ENCODE data around the gene BICC1.

BICC1 gene

DNA sequence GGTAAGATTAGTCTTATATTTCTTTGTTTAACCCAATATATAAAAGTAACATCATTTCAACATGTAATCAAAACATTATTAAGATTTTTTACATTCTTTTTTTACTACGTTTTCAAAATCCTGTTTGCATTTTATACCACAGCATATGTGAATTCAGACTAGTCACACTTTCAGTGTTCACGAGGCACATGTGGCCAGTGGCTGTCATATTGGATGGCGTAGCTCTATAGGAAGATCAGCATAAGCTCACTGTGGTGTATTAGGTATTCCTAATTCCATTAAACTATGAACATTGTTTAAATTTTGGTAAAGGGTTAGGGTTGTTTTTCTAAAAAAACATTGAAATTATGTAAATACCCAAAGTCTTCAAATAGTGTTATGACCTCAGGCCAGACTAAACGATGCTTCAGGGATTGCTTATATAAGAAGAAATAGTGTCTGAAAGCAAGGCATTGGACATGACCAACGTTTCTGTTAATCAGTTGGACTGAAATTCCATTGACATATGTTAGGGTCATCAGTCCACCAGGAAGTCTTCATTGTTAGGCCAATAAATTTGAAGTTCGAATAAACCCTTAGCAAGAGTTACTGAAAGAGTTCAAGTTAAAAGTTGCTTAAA is 97.0 kb downstream of the BICC1 start:
- no peak for DNase-seq

DNA sequence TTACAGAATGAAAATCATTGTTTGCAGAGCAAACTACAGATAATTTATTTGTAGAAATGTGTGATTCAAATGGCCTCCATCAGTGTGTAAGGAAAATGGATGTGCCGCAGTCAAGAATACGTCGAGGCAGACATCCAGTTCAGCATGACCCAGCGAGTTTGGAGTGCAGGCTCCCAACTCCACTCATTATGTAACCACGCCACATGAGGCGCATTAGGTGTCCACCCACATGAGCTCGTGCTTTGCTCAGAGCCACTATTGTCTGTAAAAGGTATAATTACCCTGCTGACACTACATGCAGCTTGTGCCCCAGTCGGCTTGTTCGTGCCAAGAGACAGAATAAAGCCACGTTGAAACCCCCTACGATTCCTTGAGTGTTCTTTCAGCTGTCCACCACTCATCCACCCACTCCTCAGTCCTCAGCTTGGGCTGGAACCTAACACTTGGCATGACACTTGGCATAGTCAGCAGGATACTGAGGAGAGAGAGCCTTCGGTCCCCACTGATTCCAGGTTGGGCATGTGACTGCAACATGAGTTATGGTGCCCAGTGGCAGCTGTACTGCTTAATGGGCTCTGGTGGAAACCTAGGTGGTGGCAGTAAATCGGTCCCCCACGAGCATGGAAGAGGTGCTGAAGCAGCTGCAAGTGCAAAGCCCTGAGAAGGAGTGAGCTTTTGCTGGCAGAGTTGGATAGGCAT is 102.7 kb downstream of the BICC1 start:
- no peak for DNase-seq

DNA sequence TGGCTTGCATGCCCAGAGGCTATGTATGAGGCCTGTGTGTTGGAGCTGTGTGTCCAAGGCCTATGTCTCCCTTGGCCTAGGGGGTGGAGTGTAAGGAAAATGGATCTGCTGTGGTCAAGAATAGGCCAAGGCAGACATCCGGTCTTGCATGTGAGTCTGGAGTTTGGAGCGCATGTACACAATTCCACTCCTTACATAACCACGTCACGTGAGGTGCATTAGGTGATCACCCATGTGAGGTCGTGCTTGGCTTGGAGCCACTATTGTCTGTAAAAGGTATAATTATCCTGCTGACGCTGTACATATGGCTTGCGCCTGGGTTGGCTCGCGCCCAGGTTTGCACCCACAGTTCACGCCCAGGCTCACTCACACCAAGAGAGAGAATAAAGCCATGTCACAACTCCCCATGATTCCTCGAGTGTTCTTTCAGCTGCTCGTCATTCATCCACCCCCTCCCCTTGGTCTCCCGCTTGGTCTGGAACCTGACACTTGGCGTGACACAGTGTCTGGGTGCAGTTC is 105.5 kb downstream of the BICC1 start:
- no peak for DNase-seq

DNA sequence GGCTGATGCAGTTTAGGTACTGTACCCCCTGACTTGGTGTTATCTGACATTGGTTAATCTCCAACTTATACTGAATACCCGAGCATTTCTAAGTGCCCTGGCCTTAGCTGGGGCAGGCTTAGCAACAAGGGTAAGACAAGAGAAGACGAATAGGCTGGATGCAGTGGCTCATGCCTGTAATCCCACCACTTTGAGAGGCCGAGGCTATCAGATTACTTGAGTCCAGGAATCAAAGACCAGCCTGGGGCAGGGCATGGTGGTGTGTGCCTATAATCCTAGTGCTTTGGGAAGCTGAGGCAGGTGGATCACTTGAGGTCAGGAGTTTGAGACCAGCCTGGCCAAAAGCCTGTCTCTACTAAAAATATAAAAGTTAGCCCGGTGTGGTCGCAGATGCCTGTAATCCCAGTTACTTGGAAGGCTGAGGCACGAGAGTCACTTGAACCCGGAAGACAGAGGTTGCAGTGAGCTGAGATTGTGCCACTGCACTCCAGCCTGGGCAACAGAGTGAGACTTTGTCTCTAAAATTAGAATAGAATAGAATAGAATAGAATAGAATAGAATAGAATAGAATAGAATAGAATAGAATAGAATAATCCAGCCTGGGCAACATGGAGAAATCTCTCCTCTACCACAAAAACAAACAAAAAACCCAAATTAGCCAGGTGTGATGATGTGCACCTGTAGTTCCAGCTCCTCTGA is 108.9 kb downstream of the BICC1 start:
- no peak for DNase-seq

DNA sequence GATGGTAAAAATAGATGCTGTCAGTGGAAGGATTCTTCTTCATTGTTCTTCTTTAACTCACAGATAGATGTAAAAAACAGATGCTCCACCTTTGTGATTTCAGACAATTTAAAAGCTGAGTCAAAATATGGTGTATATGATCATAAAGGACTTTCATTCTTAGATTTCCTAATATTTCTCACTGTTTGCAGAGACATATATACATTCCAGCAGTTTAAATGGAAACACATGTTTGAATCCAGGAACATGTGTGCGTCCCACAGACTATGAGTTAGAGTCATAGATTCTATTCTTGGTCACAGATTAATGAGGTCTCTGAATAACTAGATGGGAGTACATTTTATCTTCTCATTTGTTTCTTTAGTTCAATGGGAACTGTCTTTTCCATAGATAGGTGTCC is 109.6 kb downstream of the BICC1 start:
- no peak for DNase-seq

DNA sequence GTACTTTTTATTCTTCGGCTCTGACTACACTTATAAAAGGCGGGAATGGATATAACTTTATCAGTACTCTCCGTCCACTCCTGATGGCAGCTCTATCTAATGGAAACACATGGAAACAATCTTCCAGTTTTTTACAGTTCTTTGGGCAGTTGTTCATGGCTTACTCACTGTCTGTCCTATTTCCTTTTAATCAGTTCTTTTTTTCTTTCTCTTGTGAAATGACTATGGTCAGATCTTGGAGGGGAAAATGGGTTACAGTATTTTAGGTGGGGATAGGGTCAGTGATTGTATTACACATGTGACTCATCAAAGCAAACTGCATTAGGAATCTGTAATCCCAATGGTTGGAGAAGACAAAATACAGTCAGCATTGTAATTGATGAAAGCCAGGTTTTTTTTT is 112.4 kb downstream of the BICC1 start:
- DNase-seq: no peak

DNA sequence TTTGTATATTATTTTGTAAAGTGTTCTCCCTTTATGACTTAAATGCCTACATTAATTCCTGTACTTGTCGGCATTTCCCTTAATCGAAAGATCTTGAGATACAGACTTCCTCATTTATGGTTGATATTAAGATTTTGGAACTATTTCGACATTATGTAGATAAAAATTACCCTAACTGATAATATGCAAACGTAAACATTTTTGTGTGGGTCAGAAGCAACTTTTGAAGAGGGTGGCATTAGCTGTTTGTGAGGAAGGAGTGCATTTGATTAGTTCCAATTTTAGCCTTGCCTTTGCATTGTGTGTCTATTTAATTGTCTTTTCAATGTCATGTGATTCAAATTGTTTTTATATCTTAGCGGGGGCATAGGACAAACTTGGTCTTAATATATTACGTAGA is 114.7 kb downstream of the BICC1 start:
- DNase-seq: no peak

DNA sequence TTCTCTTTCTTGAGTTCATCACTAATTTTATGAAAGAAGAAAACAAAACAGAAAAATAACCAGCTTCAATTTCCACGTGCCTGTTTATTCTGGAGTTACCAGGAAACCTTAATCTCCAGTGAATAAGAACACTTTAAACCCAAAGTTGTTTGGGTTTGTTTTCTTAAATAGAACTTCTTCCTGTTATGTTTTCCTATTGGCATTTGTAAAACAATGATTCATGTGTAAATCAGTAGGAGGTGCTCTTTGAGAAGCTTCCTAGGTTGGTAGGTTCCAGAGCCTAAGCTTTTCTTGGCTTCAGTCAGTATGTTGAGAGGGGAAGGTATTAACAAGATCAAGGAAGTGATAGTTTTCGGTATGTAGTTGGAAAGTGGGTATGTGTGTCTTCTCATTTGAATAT is 119.0 kb downstream of the BICC1 start:
- DNase-seq: no peak

DNA sequence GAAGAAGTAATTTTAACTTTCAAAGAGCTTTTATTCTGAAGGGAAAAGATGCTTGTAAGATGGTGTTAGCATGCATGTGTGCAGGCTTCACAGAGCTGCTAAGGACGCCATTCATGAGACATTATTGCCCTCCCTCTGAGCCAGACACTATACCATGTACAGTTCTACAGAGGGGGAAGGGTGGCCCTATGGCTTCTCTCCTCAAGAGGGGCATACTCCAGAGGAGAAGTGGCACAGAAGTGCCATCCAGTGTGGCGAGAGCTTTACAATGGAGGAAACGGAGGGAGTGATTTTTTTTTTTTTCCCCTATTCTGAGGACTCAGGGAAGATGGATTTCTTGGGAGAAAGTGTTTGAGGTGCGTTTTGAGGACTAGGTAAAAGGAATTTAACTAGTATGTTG is 119.5 kb downstream of the BICC1 start:
- no peak for DNase-seq

DNA sequence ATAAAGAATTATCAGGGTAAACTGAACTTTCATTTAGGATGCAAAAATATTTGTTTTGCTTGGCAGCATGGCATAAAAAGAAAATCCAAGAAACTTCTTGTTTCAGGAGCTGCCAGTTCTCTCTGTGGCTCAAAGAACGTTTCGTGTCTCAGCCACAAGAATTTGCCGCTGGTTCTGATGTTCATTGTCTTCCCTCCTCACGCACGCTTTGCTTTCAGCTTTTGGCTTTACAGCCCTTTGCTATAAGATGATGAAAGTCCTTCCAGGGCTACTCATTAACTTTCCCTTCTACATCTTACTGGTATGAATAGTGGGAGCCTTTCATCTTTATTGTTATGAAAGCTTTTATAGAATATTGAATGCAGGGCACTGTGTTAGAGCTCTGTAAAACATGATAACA is 124.7 kb downstream of the BICC1 start:
- no peak for DNase-seq

DNA sequence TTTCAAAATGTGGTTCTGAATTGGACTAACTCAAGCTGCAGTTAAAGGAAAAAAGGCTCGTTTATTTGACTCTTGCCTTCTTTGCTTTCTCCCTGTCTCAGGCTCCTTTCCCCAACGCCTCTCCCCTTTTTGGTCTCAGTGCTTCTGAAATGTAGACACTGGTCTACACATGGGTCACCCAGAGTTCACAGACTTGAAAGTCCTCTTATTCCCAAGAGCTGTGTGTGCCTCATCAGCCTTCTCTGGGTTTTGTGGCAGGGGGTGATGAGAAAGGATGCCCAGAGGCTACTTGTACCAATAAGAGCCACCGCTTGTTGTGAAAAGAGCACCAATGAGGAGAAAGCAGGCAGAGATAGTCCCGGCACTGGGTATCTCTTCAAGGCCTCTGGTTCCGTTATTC is 125.7 kb downstream of the BICC1 start:
- no peak for DNase-seq

DNA sequence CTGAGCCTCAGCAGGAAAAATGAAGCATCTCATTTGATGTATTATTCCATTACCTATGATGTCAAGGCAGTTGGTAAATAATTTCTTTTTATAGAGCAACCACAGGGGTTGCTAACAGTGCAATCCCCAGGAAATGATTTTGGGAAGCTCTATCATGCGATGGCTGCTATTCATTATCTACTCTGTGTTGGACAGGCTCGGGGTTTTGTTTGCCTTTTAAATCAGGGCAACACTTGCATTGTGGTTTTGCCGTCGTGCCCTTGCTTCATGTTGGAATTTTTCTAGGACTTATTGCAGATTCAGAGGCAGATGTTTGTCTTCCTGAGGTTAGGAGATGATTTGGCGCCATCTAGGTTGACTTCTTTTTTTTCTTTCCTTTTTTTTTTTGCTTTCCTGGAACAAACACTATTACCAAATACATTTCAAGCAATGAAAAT is 128.4 kb downstream of the BICC1 start:
- no peak for DNase-seq

DNA sequence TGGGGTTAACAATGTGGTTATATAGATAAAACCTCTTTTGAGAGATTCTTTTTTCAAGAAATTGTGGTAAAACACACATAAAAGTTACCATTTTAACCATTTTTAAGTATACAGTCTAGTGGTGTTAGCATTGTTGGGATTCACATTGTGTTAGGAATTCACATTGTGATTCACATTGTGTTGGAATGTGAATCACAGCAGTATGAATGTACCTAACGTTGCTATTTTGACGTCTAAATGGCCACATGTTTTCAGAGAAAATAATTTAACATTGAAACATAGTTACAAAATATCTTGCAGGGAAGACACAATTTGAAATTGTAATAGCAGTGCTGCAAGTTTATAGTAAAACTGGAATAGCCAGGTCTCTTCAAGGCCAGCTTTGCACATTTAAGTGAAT is 129.0 kb downstream of the BICC1 start:
- DNase-seq: no peak

DNA sequence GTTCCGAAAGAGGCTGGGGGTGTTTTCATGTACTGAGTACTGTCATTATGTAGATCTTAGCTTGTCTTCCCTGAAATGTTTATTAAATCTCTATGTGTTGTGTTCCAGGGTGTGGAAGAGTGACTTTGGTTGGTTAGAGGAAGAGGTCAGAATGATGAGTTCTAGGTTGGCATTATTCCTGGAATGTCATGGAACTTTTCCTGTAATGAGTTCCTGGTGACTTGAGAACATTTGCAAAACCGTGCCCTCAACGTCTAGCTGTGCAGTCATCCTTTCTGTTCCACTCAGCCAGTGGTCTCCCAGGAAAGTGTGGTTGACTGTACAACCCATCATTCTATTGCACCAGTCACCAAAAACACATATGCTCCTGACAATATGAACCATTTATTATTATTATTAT is 129.6 kb downstream of the BICC1 start:
- DNase-seq: no peak

DNA sequence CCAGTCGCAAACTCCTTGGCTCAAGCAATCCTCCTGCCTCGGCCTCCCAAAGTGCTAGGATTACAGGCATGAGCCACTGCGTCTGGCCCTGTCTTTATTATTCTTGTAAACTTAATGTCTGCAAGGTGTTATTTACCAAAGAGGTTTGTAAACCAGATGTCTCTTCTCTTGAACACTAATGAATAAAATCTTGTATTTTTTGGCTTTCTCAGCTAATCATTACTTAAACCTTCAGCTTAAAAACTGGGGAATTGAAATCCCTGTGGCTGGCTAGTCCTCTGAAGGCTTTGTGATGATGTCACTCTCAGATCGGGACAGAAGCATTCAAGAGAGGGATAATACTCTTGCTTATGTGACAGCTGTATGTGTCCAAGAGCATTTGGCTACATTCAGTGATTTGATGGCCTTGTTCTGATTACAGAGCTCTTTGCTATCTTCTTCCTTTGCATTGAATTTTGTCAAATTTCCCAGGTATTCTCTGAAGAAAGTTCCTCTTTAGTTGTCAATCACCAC is 130.3 kb downstream of the BICC1 start:
- no peak for DNase-seq

DNA sequence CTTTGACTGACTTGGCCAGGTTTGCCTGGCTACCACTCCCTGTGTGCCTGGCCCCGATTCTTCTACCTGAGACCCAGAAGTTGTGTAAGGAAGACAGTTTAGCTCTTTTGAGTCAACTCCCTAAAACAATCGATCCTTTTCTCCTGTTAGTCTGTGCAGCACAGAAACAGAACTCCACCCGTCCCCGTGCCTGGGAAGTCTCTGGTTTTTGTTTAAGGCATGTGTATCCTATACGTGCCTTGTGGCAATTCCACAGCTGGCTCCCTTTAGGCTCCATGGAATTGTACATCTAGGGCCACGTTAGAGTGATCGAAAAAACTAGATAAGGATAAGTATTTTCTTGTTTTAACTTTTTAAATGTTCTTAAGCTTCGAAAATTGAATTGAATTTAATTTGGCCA is 131.6 kb downstream of the BICC1 start:
- no peak for DNase-seq

DNA sequence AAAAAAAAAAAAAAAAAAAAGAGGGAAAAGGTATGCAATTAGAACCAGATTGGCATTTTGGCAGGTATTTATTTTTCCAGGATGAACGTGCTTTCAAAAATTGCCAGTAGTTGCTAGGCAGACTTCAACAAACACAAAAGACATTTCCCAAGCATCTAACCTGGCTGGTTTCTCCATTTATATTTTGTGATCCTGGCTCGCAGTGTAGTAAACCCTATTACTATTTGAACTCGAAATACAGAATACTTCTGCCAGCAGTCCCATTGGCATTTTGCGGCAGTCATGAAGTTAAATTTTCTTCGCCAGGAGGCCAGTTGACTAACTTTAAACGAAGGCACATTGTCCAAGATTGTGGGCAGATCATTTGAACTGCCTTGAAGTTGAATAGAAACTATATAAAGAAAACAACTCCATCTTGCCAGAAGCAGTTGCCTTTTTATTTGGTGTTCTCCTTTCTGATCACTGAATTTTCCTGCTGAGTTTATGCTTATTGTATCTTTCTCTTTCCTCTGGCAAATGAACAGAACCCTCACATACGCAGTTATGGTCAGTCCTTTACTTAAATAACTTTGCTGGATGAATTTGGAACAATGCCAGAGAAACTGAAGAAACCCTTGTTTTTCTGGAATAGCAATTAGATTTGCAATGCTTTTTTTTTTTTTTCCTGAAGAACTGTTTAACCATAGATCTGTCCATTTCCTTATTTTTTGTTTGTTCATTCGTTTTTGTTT is 132.9 kb downstream of the BICC1 start:
- DNase-seq: no peak

DNA sequence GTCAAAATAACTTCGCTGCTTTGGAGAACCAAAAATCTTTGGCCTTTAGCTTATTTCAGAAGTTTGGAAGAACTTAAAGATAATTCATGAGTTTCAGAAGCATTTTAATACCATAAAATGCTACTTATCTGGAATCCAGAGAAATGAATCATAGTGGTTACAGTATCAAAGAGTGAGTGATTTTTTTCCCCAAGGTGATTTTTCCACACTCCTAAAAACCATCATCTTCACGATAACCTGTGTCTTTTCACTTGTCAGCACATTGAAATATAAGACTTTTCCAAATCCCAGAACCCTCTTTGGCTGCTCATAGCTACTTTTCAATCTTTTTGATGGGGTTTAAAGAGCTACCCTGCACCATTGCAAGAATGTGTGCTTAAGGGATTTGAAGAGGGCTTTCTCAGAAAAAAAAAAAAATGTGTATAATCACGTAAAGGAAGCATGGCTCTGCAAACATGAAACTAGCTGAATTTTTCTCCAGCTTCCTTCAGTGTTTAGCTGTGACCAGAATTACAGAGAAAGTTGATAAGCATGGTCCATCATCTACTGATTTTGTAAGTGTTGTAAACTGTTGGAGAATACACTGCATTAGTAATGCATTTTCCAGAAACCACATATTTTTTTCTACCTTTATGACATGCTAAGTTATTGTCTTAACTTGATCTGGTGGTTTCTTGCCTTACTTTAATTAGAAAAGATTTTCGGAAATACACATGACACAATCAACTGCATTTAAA is 134.9 kb downstream of the BICC1 start:
- no peak for DNase-seq

DNA sequence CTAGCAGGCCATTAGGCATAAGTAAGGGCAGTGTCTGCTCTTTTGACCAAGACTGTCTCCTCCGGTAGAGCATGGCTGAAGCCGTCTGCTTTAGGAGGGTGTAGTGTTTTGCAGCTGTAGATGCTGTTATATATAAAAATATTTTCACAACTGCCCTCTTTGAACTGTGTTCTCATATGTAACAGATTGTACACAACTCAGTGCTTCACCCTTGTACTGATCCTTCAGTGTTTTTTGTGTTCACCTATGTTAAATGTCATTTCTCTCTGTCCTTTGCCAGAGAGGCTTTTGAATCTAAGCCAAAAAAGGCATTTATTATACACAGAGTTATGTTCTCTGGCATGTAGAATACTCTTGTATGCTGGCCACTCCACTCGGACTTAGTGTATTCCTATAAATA is 135.5 kb downstream of the BICC1 start:
- no peak for DNase-seq

DNA sequence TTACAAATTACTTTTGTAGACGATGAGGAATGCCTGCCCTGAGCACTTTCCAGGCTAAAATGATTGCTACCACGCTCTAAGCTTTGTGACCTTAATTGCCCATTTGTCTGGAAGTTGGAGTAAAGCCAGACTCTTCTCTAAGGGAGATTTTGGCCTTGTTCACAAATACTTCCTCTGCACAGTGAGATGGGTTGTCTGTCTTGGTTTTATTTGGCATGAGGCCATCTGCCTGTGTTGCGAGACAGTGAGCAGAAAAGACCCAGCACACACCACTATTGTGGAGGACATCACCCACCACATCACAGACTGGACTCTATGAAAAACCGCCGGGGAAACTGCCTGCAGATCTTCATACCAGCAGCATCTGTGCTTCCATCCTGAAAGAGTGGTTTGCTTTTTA is 138.4 kb downstream of the BICC1 start:
- no peak for DNase-seq

DNA sequence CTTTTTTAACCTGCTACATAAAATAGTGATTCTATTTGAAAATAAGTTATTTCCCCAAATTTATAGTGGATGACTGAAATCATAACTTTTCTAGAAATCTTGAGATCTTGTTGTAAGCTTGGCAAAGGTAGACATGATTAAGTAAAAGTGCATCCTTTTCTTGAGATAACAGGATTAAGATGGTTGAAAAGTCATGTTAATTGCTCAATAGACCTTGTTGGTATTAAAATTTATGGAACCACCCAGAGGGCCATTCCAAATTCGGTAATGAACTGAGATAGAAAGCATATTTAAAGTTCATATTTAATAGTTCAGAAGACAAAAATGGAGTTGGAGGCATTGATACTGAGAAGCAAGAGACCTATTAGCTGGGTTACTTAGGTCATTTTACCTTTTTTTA is 139.1 kb downstream of the BICC1 start:
- no peak for DNase-seq

DNA sequence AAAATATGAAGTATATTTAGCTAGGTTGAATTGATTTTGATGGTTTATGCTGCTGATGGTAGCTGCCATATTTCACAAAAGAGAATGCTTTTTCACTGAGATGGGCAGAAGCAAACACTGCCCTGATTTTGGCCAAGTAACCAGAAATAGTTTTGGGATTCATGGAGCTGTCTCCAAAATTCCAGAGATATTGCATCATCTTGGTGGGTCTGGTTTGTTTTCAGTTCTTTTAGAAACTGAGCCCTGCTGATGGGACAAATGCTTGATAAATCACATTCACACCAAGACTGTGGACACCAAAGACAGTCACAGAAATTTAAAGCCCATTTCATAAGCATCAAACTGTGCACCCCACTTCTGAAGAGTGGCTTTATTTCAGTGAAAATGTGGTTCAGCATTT is 140.5 kb downstream of the BICC1 start:
- DNase-seq: no peak

Measured in activated T-cell treated with anti-CD3 and anti-CD28 coated beads, Interleukin-2, amount 50 U/mL, for 1 hour (primary cell).